HepG2 (cell line): Measurements from ENCODE around the gene ECHS1. TPM values are rescaled to one million over a fixed set of nuclear protein-coding genes. Genes with fewer than 3 reads are reported as not detected.

Source experiments
- DR1 ChIP-seq: sonication (generic); formaldehyde crosslinking; IDR thresholded peaks from 2 replicates; pipeline ENCODE4 v1.8.0; 2021; ENCODE audit warnings: mild to moderate bottlenecking, missing genetic modification reagents, inconsistent platforms
- FOXP1 ChIP-seq, 2 experiments: fragments of 450-650 bp in 1 of 2; IDR thresholded peaks; 2 replicates each; pipeline ENCODE4 v1.6.1; 2017 to 2018; ENCODE audit warnings: antibody characterized with exemption in 1 of 2
- HMGXB4 ChIP-seq, 2 experiments: sonication (generic) in 1 of 2; formaldehyde crosslinking in 1 of 2; IDR thresholded peaks; 2 replicates each; pipeline versions ENCODE4 v1.4.0 to v1.6.1; 2018 to 2020; ENCODE audit warnings: missing genetic modification reagents in 2 of 2, borderline replicate concordance in 1 of 2, low read depth in 1 of 2, mild to moderate bottlenecking in 1 of 2, missing biosample characterization in 1 of 2
- SP1 ChIP-seq, 2 experiments: fragments of 450-650 bp in 1 of 2; sonication (generic) in 1 of 2; formaldehyde crosslinking in 1 of 2; IDR thresholded peaks; 2 replicates each; pipeline versions ENCODE4 v1.4.0 to v1.6.1; 2016 to 2020; ENCODE audit warnings: missing genetic modification reagents in 1 of 2
- ZNF318 ChIP-seq: sonication (generic); formaldehyde crosslinking; IDR thresholded peaks from 2 replicates; pipeline ENCODE4 v1.4.0; 2020; ENCODE audit warnings: mild to moderate bottlenecking, missing genetic modification reagents
- ZNF331 ChIP-seq: sonication (generic); formaldehyde crosslinking; IDR thresholded peaks from 2 replicates; pipeline ENCODE4 v1.4.0; 2020; ENCODE audit warnings: missing genetic modification reagents
- ZNF407 ChIP-seq: sonication (generic); formaldehyde crosslinking; IDR thresholded peaks from one replicate; pipeline ENCODE4 v1.5.1; 2020; ENCODE audit warnings: mild to moderate bottlenecking, missing genetic modification reagents; ENCODE audit errors: not compliant biosample characterization
- polyA plus RNA-seq, 8 experiments: library from polyadenylated mRNA; depleted of rRNA in 3 of 8; stranded (reverse) in 7 of 8; unstranded in 1 of 8; fragments of >200 nt; fragmentation: Illumina TruSeq in 4 of 8; extraction: Trizol in 4 of 8; gene quantifications; 2 replicates each; pipeline versions ENCODE4 v1.2.1 to v1.2.3, GENCODE V29; 2011 to 2016; ENCODE audit warnings: low read depth in 4 of 8, missing spikeins in 1 of 8, mixed read lengths in 1 of 8; ENCODE audit not compliant: insufficient read depth in 1 of 8
- total RNA-seq, 5 experiments: library from RNA; depleted of rRNA; stranded (reverse); fragments of >200 nt; fragmentation: Illumina TruSeq; extraction: Trizol; gene quantifications; 2 replicates each; pipeline ENCODE4 v1.2.3, GENCODE V29; 2016; ENCODE audit warnings: low read depth in 1 of 5

ECHS1 gene
- total and polyA plus RNA-seq, 2 of the 13 experiments (the other 11 are each of a cell fraction or from before 2014, with no cell fraction given) = 32.7 to 195 TPM

- TF ChIP-seq ZNF318 (no peak), FOXP1 (IDR thresholded peaks at IDR 0.05) (no peak), FOXP1 (CRISPR knock-in tag; IDR thresholded peaks at IDR 0.05) (no peak), ZNF331 (CRISPR knock-in tag) (peak; percentile 51; the same call in 1 of the 2 replicates), ZNF407 (CRISPR knock-in tag) (no peak), DR1 (CRISPR knock-in tag) (no peak), SP1 (IDR thresholded peaks at IDR 0.05) (no peak), SP1 (CRISPR knock-in tag; IDR thresholded peaks at IDR 0.05) (no peak), HMGXB4 (CRISPR knock-in tag; IDR thresholded peaks at IDR 0.05; ENCODE audit: borderline replicate concordance in 1 of 2, low read depth in 1 of 2) (peak; percentile 61 to 90)
Observed at GRCh38 chr10:133329491-133330202, 43.5 kb downstream of the ECHS1 start (continued).
